Breast epithelium (tissue), 4 donors: Measurements from ENCODE around the gene UMAD1. TPM values are rescaled to one million over a fixed set of nuclear protein-coding genes. Genes with fewer than 3 reads are reported as not detected.
"Not testable (repeated sequence)": the region's sequence is repeated elsewhere in the genome, so short reads cannot be mapped to it uniquely, and the experiment has no call there.

Source experiments
- DNase-seq, 2 donors: peaks; one replicate each; pipeline ENCODE4 v3.0.0-alpha.2; 2019; ENCODE audit warnings: low spot score in 2 of 2
- H3K27ac ChIP-seq, 2 donors: fragments of 200-600 bp; sonication (generic) in 1 of 2; one replicate each; pipeline ENCODE4 v1.5.1; 2016 to 2019; ENCODE audit warnings: mild to moderate bottlenecking in 1 of 2
- H3K27me3 ChIP-seq, 2 donors: fragments of 200-600 bp; sonication (generic) in 1 of 2; one replicate each; pipeline versions ENCODE4 v1.5.1 to v1.6.0; 2017 to 2019; ENCODE audit warnings: control low read depth in 1 of 2, mild to moderate bottlenecking in 1 of 2
- H3K36me3 ChIP-seq: fragments of 200-600 bp; one replicate; pipeline ENCODE4 v1.5.1; 2019
- H3K4me1 ChIP-seq, 2 donors: fragments of 200-600 bp; sonication (generic); one replicate each; pipeline ENCODE4 v1.5.1; 2016 to 2019; ENCODE audit warnings: control low read depth in 1 of 2
- H3K4me3 ChIP-seq, 3 donors: fragments of 200-600 bp; sonication (generic); 1 replicate in 2 of 3; 2 replicates in 1 of 3; pipeline ENCODE4 v1.5.1; 2016 to 2019; ENCODE audit warnings: mild to moderate bottlenecking in 3 of 3, moderate library complexity in 2 of 3
- H3K9me3 ChIP-seq, 2 donors: fragments of 200-600 bp; sonication (generic) in 1 of 2; one replicate each; pipeline ENCODE4 v1.5.1; 2016 to 2019; ENCODE audit warnings: control low read depth in 1 of 2
- CTCF ChIP-seq, 3 donors: fragments of 450-650 bp; IDR thresholded peaks; one replicate each; pipeline ENCODE4 v1.5.1; 2016 to 2017; ENCODE audit warnings: antibody characterized with exemption in 3 of 3, mild to moderate bottlenecking in 3 of 3, moderate library complexity in 3 of 3
- POLR2A ChIP-seq: fragments of 450-650 bp; IDR thresholded peaks from one replicate; pipeline ENCODE4 v1.6.1; 2016; ENCODE audit warnings: antibody characterized with exemption, mild to moderate bottlenecking, moderate library complexity
- POLR2AphosphoS5 ChIP-seq, 3 donors: sonication (generic); formaldehyde crosslinking; IDR thresholded peaks; one replicate each; pipeline ENCODE4 v1.6.1; 2017; ENCODE audit warnings: antibody characterized with exemption in 3 of 3
- intact Hi-C: fragments of 100-400 bp; cut with DNase I; formaldehyde crosslinking; loops from one replicate; pipeline ENCODE4 v1.15.1; 2023; ENCODE audit warnings: low total_unique reads
- total RNA-seq, 3 donors: library from RNA; depleted of rRNA; stranded (reverse); fragments of >200 nt; gene quantifications; one replicate each; pipeline ENCODE4 v1.1.0, GENCODE V29; 2016

Gene UMAD1
- total RNA-seq, 3 donors from 2014 or later: 13.6 to 25.6 (median 17.7) TPM

GRCh38 chr7:7671361-7671760, 30.8 kb downstream of the UMAD1 start:
- TF ChIP-seq POLR2AphosphoS5 (IDR thresholded peaks at IDR 0.05) (no peak), CTCF (IDR thresholded peaks at IDR 0.05) (no peak), POLR2A (no peak)
- no peaks in the 10 kb centered on the region for H3K9me3 ChIP-seq
- H3K27ac ChIP-seq: no peak overlapping the region
- no peaks in the 10 kb centered on the region for H3K27me3 ChIP-seq
- H3K4me1 ChIP-seq: no peaks in the 10 kb centered on the region
- no peak for DNase-seq
- intact Hi-C loops: no loop called here
- H3K36me3 ChIP-seq: no peaks in the 10 kb centered on the region
- no peak overlapping the region for H3K4me3 ChIP-seq

GRCh38 chr7:7672545-7673239, 32.1 kb downstream of the UMAD1 start:
- intact Hi-C loops: no loop called here
- no peak for DNase-seq
- no peaks in the 10 kb centered on the region for H3K27me3 ChIP-seq
- H3K36me3 ChIP-seq: no peaks in the 10 kb centered on the region
- no peak overlapping the region for H3K4me3 ChIP-seq
- no peaks in the 10 kb centered on the region for H3K4me1 ChIP-seq
- H3K9me3 ChIP-seq: no peaks in the 10 kb centered on the region
- H3K27ac ChIP-seq: no peak overlapping the region
- no peak for TF ChIP-seq POLR2AphosphoS5 (IDR thresholded peaks at IDR 0.05)
- TF ChIP-seq CTCF (IDR thresholded peaks at IDR 0.05): no peak
- TF ChIP-seq POLR2A: no peak

GRCh38 chr7:7673240-7673550, 32.6 kb downstream of the UMAD1 start:
- Histone ChIP-seq H3K4me1 (no peaks in the 10 kb centered on the region), H3K4me3 (no peak overlapping the region), H3K9me3 (no peaks in the 10 kb centered on the region), H3K27ac (no peak overlapping the region), H3K36me3 (no peaks in the 10 kb centered on the region), H3K27me3 (no peaks in the 10 kb centered on the region)
- DNase-seq: no peak
- intact Hi-C loops: no loop called here
- TF ChIP-seq POLR2AphosphoS5 (IDR thresholded peaks at IDR 0.05): no peak
- TF ChIP-seq POLR2A: no peak
- TF ChIP-seq CTCF (IDR thresholded peaks at IDR 0.05): no peak

GRCh38 chr7:7675686-7676085, 35.1 kb downstream of the UMAD1 start:
- H3K4me1 ChIP-seq: peaks cover 0 to under 1% of the 10 kb centered on the region in 2 donors
- H3K9me3 ChIP-seq: no peaks in the 10 kb centered on the region
- no peak overlapping the region for H3K4me3 ChIP-seq
- intact Hi-C loops: no loop called here
- no peak for TF ChIP-seq POLR2AphosphoS5 (IDR thresholded peaks at IDR 0.05)
- TF ChIP-seq CTCF (IDR thresholded peaks at IDR 0.05): no peak
- no peak for TF ChIP-seq POLR2A
- H3K27ac ChIP-seq: no peak overlapping the region
- no peaks in the 10 kb centered on the region for H3K27me3 ChIP-seq
- no peaks in the 10 kb centered on the region for H3K36me3 ChIP-seq
- DNase-seq: no peak

GRCh38 chr7:7679640-7680039, 39.1 kb downstream of the UMAD1 start:
- H3K9me3 ChIP-seq, H3K36me3 ChIP-seq, H3K4me1 ChIP-seq, DNase-seq, H3K27ac ChIP-seq, H3K27me3 ChIP-seq, H3K4me3 ChIP-seq: not testable (repeated sequence)
- intact Hi-C loops: loop anchor here (10.0 kb wide), 1 partner anchor 65 kb away; no protein-coding TSS in a partner anchor
